Panc1 (cell line): Measurements from ENCODE around the gene TGM5. TPM values are rescaled to one million over a fixed set of nuclear protein-coding genes. Genes with fewer than 3 reads are reported as not detected.

Experiments used
- ATAC-seq: fragments of 200-7000 bp; cut with Tn5 transposase; 2 replicates; pipeline ENCODE4 v1.9.1; 2020; ENCODE audit warnings: mild to moderate bottlenecking, moderate library complexity
- BruUV-seq: library from RNA; stranded (reverse); fragments of 400-500 nt; replicated peaks from 2 replicates; lab custom pipeline; 2021; lab: Mats Ljungman, UMichigan
- CTCF ChIA-PET: fragments of 300-600 bp; sonication (Branson Sonifier 250); formaldehyde crosslinking; loops from one replicate; lab custom pipeline; 2022; ENCODE audit warnings: antibody characterized with exemption; lab: Charles Lee
- POLR2A ChIA-PET: fragments of 300-600 bp; sonication (Branson Sonifier 250); formaldehyde crosslinking; loops from one replicate; lab custom pipeline; 2022; ENCODE audit warnings: antibody characterized with exemption; lab: Charles Lee
- DNase-seq: peaks from one replicate; pipeline ENCODE4 v3.0.0-alpha.2; 2010; ENCODE audit warnings: low read depth, low spot score
- H3K27ac ChIP-seq: 2 replicates; pipeline ENCODE4 v1.5.1; 2011; ENCODE audit warnings: mild to moderate bottlenecking, low read length, inconsistent platforms
- H3K27me3 ChIP-seq: fragments of 200-500 bp; sonication (Bioruptor generic); 2 replicates; pipeline ENCODE4 v1.6.0; 2014; ENCODE audit warnings: low read length, inconsistent platforms; ENCODE audit not compliant: control insufficient read depth, insufficient read depth
- H3K36me3 ChIP-seq: fragments of 200-500 bp; sonication (Bioruptor generic); 2 replicates; pipeline ENCODE4 v1.5.1; 2014; ENCODE audit warnings: inconsistent platforms, mild to moderate bottlenecking, low read length, moderate library complexity; ENCODE audit not compliant: control insufficient read depth, insufficient read depth
- H3K4me1 ChIP-seq: 2 replicates; pipeline ENCODE4 v1.5.1; 2011; ENCODE audit warnings: inconsistent platforms, mild to moderate bottlenecking, low read length, moderate library complexity; ENCODE audit not compliant: control insufficient read depth, insufficient read depth
- H3K4me3 ChIP-seq, 2 experiments: 2 replicates each; pipeline ENCODE4 v1.5.1; 2011 to 2012; ENCODE audit warnings: low read depth in 2 of 2, low read length in 2 of 2, mild to moderate bottlenecking in 2 of 2, inconsistent platforms in 1 of 2, moderate library complexity in 1 of 2
- H3K9me3 ChIP-seq: fragments of 200-500 bp; sonication (Bioruptor generic); 2 replicates; pipeline ENCODE4 v1.5.1; 2014; ENCODE audit warnings: low read depth, mild to moderate bottlenecking, inconsistent platforms, low read length, moderate library complexity; ENCODE audit not compliant: control insufficient read depth, insufficient read depth
- CTCF ChIP-seq: fragments of 450-650 bp; IDR thresholded peaks from 2 replicates; pipeline ENCODE4 v1.5.1; 2017; ENCODE audit warnings: mild to moderate bottlenecking
- POLR2AphosphoS5 ChIP-seq: IDR thresholded peaks from 2 replicates; pipeline ENCODE4 v1.6.1; 2012; ENCODE audit warnings: mild to moderate bottlenecking, low read depth, low read length, moderate library complexity
- REST ChIP-seq, 2 experiments: IDR thresholded peaks; 2 replicates each; pipeline ENCODE4 v1.6.1; 2011 to 2012; ENCODE audit warnings: low read depth in 2 of 2, control low read depth in 1 of 2, low read length in 1 of 2, mild to moderate bottlenecking in 1 of 2, moderate library complexity in 1 of 2; ENCODE audit not compliant: insufficient read depth in 1 of 2
- SIN3A ChIP-seq: IDR thresholded peaks from 2 replicates; pipeline ENCODE4 v1.6.1; 2012; ENCODE audit warnings: low read depth, mild to moderate bottlenecking, low read length, moderate library complexity, borderline replicate concordance; ENCODE audit not compliant: insufficient read depth
- TCF7L2 ChIP-seq: IDR thresholded peaks from 2 replicates; pipeline ENCODE4 v1.6.1; 2011; ENCODE audit warnings: mild to moderate bottlenecking, low read depth, low read length, inconsistent platforms
- in situ Hi-C: cut with HindIII; loops from 2 replicates; pipeline ENCODE4 v1.10.0; 2016; ENCODE audit warnings: low sequenced_read_pairs, low pct_unique_long_range_greater_than_20kb
- intact Hi-C: fragments of 100-400 bp; cut with micrococcal nuclease; formaldehyde crosslinking; loops from one replicate; pipeline ENCODE4 v1.10.0; 2022; ENCODE audit not compliant: unreplicated experiment
- total RNA-seq: library from RNA; stranded (reverse); gene quantifications from one replicate; pipeline ENCODE4 v1.2.1, GENCODE V29; 2021; ENCODE audit not compliant: unreplicated experiment

TGM5 gene
- total RNA-seq, 1 experiment from 2014 or later: not detected

- intact Hi-C loops: no loop called here
- H3K9me3 ChIP-seq: no peaks in the 10 kb centered on the region
- H3K36me3 ChIP-seq: no peaks in the 10 kb centered on the region
- POLR2A ChIA-PET: interaction anchor here (0.7 kb wide), 1 partner anchor 48 kb away, joined by 11 read pairs; no protein-coding TSS in a partner anchor
- in situ Hi-C loops: no loop called here
- H3K27me3 ChIP-seq: peaks cover 3% of the 10 kb centered on the region; the same call in 1 of the 2 replicates
- CTCF ChIA-PET: interaction anchor here (0.8 kb wide), 1 partner anchor 65 kb away, joined by 3 read pairs; no protein-coding TSS in a partner anchor
- TF ChIP-seq TCF7L2: no peak
- no peak for TF ChIP-seq REST (IDR thresholded peaks at IDR 0.05; ENCODE audit: insufficient read depth in 1 of 2, low read depth in 2 of 2, low read length in 1 of 2)
- TF ChIP-seq POLR2AphosphoS5: no peak
- no peak for TF ChIP-seq CTCF
- no peak for TF ChIP-seq SIN3A
- H3K4me1 ChIP-seq: no peaks in the 10 kb centered on the region
- BruUV-seq: no TSS peak
- no peak within 1 kb of the TSS for H3K4me3 ChIP-seq
- DNase-seq (no peak), ATAC-seq (no peak)
- H3K27ac ChIP-seq: no peak within 1 kb of the TSS
These were observed 45.7 kb downstream of the TGM5 start, which contains the start of gene EPB42 for GRCh38 chr15:43220991-43221403. Gene EPB42 (minus strand): TSS chr15:43221018. CDS start chr15:43220825, 193 bp downstream.

- no peak for TF ChIP-seq REST (IDR thresholded peaks at IDR 0.05; ENCODE audit: insufficient read depth in 1 of 2, low read depth in 2 of 2, low read length in 1 of 2)
- TF ChIP-seq TCF7L2: no peak
- TF ChIP-seq CTCF: no peak
- no peak for TF ChIP-seq POLR2AphosphoS5
- CTCF ChIA-PET: no interaction called here
- ATAC-seq (no peak), DNase-seq (no peak)
- Histone ChIP-seq H3K27ac (no peak overlapping the region), H3K9me3 (no peaks in the 10 kb centered on the region), H3K36me3 (no peaks in the 10 kb centered on the region), H3K27me3 (peaks cover 3% of the 10 kb centered on the region; the same call in 1 of the 2 replicates), H3K4me1 (no peaks in the 10 kb centered on the region), H3K4me3 (no peak overlapping the region)
- intact Hi-C loops (no loop called here), in situ Hi-C loops (no loop called here)
- no TSS peak for BruUV-seq
- POLR2A ChIA-PET: no interaction called here
These were observed 46.5 kb downstream of the TGM5 start for GRCh38 chr15:43219929-43220928.
